ENCODE data around the gene SLC37A3.
"Not testable (repeated sequence)": the region's sequence is repeated elsewhere in the genome, so short reads cannot be mapped to it uniquely, and the experiment has no call there.

SLC37A3 gene

DNA sequence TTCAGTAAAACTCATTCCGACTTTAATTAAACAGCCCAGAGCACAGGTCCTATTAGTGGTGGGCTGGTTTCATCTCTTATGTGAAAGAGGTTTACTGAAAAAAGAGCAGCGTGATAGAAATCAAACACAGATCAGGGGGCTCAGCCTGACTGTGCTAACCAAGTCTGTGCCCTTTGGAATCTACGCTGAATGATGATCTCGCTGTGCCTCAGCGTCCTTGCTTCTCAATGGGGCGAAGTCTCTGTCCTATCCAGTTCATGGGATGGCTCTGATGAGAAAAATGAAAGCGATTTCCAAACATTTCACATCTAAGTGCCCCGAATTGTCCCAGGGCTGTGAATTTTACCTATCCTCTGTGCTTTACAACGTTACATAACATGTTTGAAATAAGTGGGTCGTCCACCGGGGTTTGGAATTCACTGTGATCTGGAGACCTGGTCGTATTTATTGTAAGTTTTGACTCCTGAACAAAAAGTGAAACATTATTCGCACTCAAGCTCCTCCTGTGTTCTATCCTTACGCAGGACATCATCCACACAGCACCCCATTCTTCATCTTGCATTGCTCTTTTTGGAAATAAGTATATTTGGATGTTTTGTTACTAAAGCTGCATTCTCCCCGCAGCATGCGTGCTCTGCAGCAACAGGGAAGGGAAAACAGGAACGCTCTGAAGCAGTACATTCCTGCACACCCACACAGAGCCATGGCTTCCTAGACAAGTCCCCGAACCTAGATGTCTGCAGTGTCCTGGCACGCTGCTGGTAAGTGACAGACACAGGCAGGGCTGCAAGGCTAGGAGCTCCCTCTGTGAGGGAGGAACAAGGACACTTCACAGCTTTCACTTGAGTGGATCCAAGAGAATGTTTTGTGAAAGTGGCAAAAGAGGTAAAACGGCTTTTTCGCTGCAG lies 83.5 kb downstream of the SLC37A3 start:
- DNase-seq (ENCODE audit: low spot score), result no peak
- no peak overlapping the region for H3K14ac ChIP-seq (ENCODE audit: low read length)
- H3K4me3 ChIP-seq (ENCODE audit: low read length in 2 of 2), result no peak overlapping the region
- peaks cover 3 to 5% of the 10 kb centered on the region in 2 donors for H3K9me3 ChIP-seq (replicated peaks in 1 of 2; ENCODE audit: control insufficient read depth in 2 of 2, insufficient read depth in 1 of 2, low read depth in 1 of 2, low read length in 2 of 2)
- H3K23ac ChIP-seq (ENCODE audit: low read depth, low read length, poor library complexity), result no peak overlapping the region
- H2AFZ ChIP-seq (ENCODE audit: low read length), result no peak overlapping the region
- no peaks in the 10 kb centered on the region for H3K36me3 ChIP-seq (replicated peaks in 1 of 2; ENCODE audit: control insufficient read depth in 2 of 2, insufficient read depth in 2 of 2, low read length in 2 of 2)
- H4K8ac ChIP-seq (ENCODE audit: low read depth, low read length), result no peak overlapping the region
- no peak overlapping the region for H2BK12ac ChIP-seq (ENCODE audit: low read length)
- H2BK15ac ChIP-seq (ENCODE audit: low read length), result no peak overlapping the region
- H3K4me1 ChIP-seq (ENCODE audit: control insufficient read depth in 2 of 2, insufficient read depth in 1 of 2, low read depth in 1 of 2, low read length in 2 of 2), result no peaks in the 10 kb centered on the region
- no peak overlapping the region for H4K91ac ChIP-seq (ENCODE audit: low read depth, low read length, poor library complexity)
- no peak overlapping the region for H2BK120ac ChIP-seq (ENCODE audit: low read depth, low read length)
- H3K79me1 ChIP-seq (ENCODE audit: low read depth, low read length), result no peaks in the 10 kb centered on the region
- H2BK5ac ChIP-seq (ENCODE audit: low read length), result no peak overlapping the region
- no peak overlapping the region for H3K18ac ChIP-seq (ENCODE audit: low read length)
- H3K4me2 ChIP-seq (ENCODE audit: insufficient read depth, low read length, poor library complexity, severe bottlenecking), result no peak overlapping the region
- H3K9ac ChIP-seq (ENCODE audit: low read depth, low read length, poor library complexity), result no peak overlapping the region
- H2AK5ac ChIP-seq (ENCODE audit: low read depth, low read length), result no peak overlapping the region
- no peak overlapping the region for H3K4ac ChIP-seq (ENCODE audit: low read length)
- no CpG with 5 or more reads among the region's 21 CpGs for WGBS, 2 donors (ENCODE audit: extremely low coverage in 2 of 2, insufficient read length in 2 of 2, insufficient replicate concordance in 1 of 2)
- no peaks in the 10 kb centered on the region for H3K27me3 ChIP-seq (ENCODE audit: control insufficient read depth in 3 of 3, insufficient read depth in 3 of 3, low read depth in 1 of 3, low read length in 3 of 3)
- no peak overlapping the region for H3K27ac ChIP-seq (replicated peaks; ENCODE audit: low read length)

- Histone ChIP-seq H3K9me3 (replicated peaks in 1 of 2; ENCODE audit: control insufficient read depth in 2 of 2, insufficient read depth in 1 of 2, low read depth in 1 of 2, low read length in 2 of 2) (peaks cover 3% of the 10 kb centered on the region in 2 donors), H2BK15ac (ENCODE audit: low read length) (no peak overlapping the region), H2AK5ac (ENCODE audit: low read depth, low read length) (no peak overlapping the region), H3K9ac (ENCODE audit: low read depth, low read length, poor library complexity) (no peak overlapping the region), H2BK5ac (ENCODE audit: low read length) (no peak overlapping the region), H4K8ac (ENCODE audit: low read depth, low read length) (no peak overlapping the region), H3K27ac (replicated peaks; ENCODE audit: low read length) (no peak overlapping the region), H3K14ac (ENCODE audit: low read length) (no peak overlapping the region), H4K91ac (ENCODE audit: low read depth, low read length, poor library complexity) (no peak overlapping the region), H3K79me1 (ENCODE audit: low read depth, low read length) (no peaks in the 10 kb centered on the region), H3K27me3 (ENCODE audit: control insufficient read depth in 3 of 3, insufficient read depth in 3 of 3, low read depth in 1 of 3, low read length in 3 of 3) (no peaks in the 10 kb centered on the region), H2BK120ac (ENCODE audit: low read depth, low read length) (no peak overlapping the region), H3K4me1 (ENCODE audit: control insufficient read depth in 2 of 2, insufficient read depth in 1 of 2, low read depth in 1 of 2, low read length in 2 of 2) (no peaks in the 10 kb centered on the region), H3K4me3 (ENCODE audit: low read length in 2 of 2) (no peak overlapping the region), H3K18ac (ENCODE audit: low read length) (no peak overlapping the region), H2BK12ac (ENCODE audit: low read length) (no peak overlapping the region), H3K23ac (ENCODE audit: low read depth, low read length, poor library complexity) (no peak overlapping the region), H2AFZ (ENCODE audit: low read length) (no peak overlapping the region), H3K4me2 (ENCODE audit: insufficient read depth, low read length, poor library complexity, severe bottlenecking) (no peak overlapping the region), H3K4ac (ENCODE audit: low read length) (no peak overlapping the region), H3K36me3 (replicated peaks in 1 of 2; ENCODE audit: control insufficient read depth in 2 of 2, insufficient read depth in 2 of 2, low read length in 2 of 2) (no peaks in the 10 kb centered on the region)
- DNase-seq (ENCODE audit: low spot score), result no peak
- WGBS, 2 donors (ENCODE audit: extremely low coverage in 2 of 2, insufficient read length in 2 of 2, insufficient replicate concordance in 1 of 2), result no CpG with 5 or more reads among the region's 2 CpGs
Observed at GRCh38 chr7:140312141-140312846, 86.0 kb downstream of the SLC37A3 start.

DNA sequence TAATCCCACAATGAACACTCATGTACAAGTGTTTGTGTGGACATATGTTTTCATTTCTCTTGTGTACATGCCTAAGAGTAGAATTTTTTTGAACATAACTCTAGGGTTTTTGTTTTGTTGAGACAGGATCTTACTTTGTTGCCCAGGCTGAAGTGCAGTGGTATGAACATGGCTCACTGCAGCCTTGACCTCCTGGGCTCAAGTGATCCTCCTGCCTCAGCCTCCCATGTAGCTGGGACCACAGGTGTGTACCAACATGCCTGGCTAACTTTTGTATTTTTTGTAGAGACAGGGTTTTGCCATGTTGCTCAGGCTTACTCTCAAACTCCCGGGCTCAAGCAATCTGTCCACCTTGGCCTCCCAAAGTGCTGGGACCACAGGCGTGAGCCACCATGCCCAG lies 87.2 kb downstream of the SLC37A3 start:
- not testable (repeated sequence) for H3K79me1 ChIP-seq (ENCODE audit: low read depth, low read length); H3K27ac ChIP-seq (replicated peaks; ENCODE audit: low read length); H2AFZ ChIP-seq (ENCODE audit: low read length); H4K91ac ChIP-seq (ENCODE audit: low read depth, low read length, poor library complexity); H2AK5ac ChIP-seq (ENCODE audit: low read depth, low read length); H4K8ac ChIP-seq (ENCODE audit: low read depth, low read length); DNase-seq (ENCODE audit: low spot score); H2BK15ac ChIP-seq (ENCODE audit: low read length); H2BK120ac ChIP-seq (ENCODE audit: low read depth, low read length); H3K9me3 ChIP-seq (replicated peaks in 1 of 2; ENCODE audit: control insufficient read depth in 2 of 2, insufficient read depth in 1 of 2, low read depth in 1 of 2, low read length in 2 of 2); H3K36me3 ChIP-seq (replicated peaks in 1 of 2; ENCODE audit: control insufficient read depth in 2 of 2, insufficient read depth in 2 of 2, low read length in 2 of 2); H3K18ac ChIP-seq (ENCODE audit: low read length); H2BK5ac ChIP-seq (ENCODE audit: low read length); H3K14ac ChIP-seq (ENCODE audit: low read length); H3K4me3 ChIP-seq (ENCODE audit: low read length in 2 of 2); H3K4me1 ChIP-seq (ENCODE audit: control insufficient read depth in 2 of 2, insufficient read depth in 1 of 2, low read depth in 1 of 2, low read length in 2 of 2); H3K4me2 ChIP-seq (ENCODE audit: insufficient read depth, low read length, poor library complexity, severe bottlenecking); H3K9ac ChIP-seq (ENCODE audit: low read depth, low read length, poor library complexity); H3K4ac ChIP-seq (ENCODE audit: low read length); H3K27me3 ChIP-seq (ENCODE audit: control insufficient read depth in 3 of 3, insufficient read depth in 3 of 3, low read depth in 1 of 3, low read length in 3 of 3); H3K23ac ChIP-seq (ENCODE audit: low read depth, low read length, poor library complexity); H2BK12ac ChIP-seq (ENCODE audit: low read length)
- WGBS, 2 donors (ENCODE audit: extremely low coverage in 2 of 2, insufficient read length in 2 of 2, insufficient replicate concordance in 1 of 2), result no CpG with 5 or more reads among the region's 2 CpGs

GRCh38 chr7:140310337-140311002 lies 87.9 kb downstream of the SLC37A3 start:
- Histone ChIP-seq H3K79me1 (ENCODE audit: low read depth, low read length) (no peaks in the 10 kb centered on the region), H3K4me2 (ENCODE audit: insufficient read depth, low read length, poor library complexity, severe bottlenecking) (no peak overlapping the region), H3K36me3 (replicated peaks in 1 of 2; ENCODE audit: control insufficient read depth in 2 of 2, insufficient read depth in 2 of 2, low read length in 2 of 2) (no peaks in the 10 kb centered on the region), H2AK5ac (ENCODE audit: low read depth, low read length) (no peak overlapping the region), H3K23ac (ENCODE audit: low read depth, low read length, poor library complexity) (no peak overlapping the region), H3K27me3 (ENCODE audit: control insufficient read depth in 3 of 3, insufficient read depth in 3 of 3, low read depth in 1 of 3, low read length in 3 of 3) (no peaks in the 10 kb centered on the region), H2BK5ac (ENCODE audit: low read length) (no peak overlapping the region), H2BK15ac (ENCODE audit: low read length) (no peak overlapping the region), H2BK120ac (ENCODE audit: low read depth, low read length) (no peak overlapping the region), H3K27ac (replicated peaks; ENCODE audit: low read length) (no peak overlapping the region), H3K14ac (ENCODE audit: low read length) (no peak overlapping the region), H3K9me3 (replicated peaks in 1 of 2; ENCODE audit: control insufficient read depth in 2 of 2, insufficient read depth in 1 of 2, low read depth in 1 of 2, low read length in 2 of 2) (peaks cover 3% of the 10 kb centered on the region in 2 donors), H4K8ac (ENCODE audit: low read depth, low read length) (no peak overlapping the region), H3K9ac (ENCODE audit: low read depth, low read length, poor library complexity) (no peak overlapping the region), H4K91ac (ENCODE audit: low read depth, low read length, poor library complexity) (no peak overlapping the region), H2BK12ac (ENCODE audit: low read length) (no peak overlapping the region), H3K4me3 (ENCODE audit: low read length in 2 of 2) (no peak overlapping the region), H2AFZ (ENCODE audit: low read length) (no peak overlapping the region), H3K4me1 (ENCODE audit: control insufficient read depth in 2 of 2, insufficient read depth in 1 of 2, low read depth in 1 of 2, low read length in 2 of 2) (no peaks in the 10 kb centered on the region), H3K18ac (ENCODE audit: low read length) (no peak overlapping the region), H3K4ac (ENCODE audit: low read length) (no peak overlapping the region)
- DNase-seq (ENCODE audit: low spot score), result no peak
- no CpG with 5 or more reads among the region's 3 CpGs for WGBS, 2 donors (ENCODE audit: extremely low coverage in 2 of 2, insufficient read length in 2 of 2, insufficient replicate concordance in 1 of 2)
